ENCODE measurements around the gene RAB3GAP1.

Gene RAB3GAP1

GRCh38 chr2:135052042-135052876 is at the start of gene RAB3GAP1:
Gene RAB3GAP1 (plus strand): TSS chr2:135052292. CDS start chr2:135052308, 16 bp downstream.
- peak within 1 kb of the TSS; percentile 88 for H3K27ac ChIP-seq
- TF ChIP-seq ZFX (IDR thresholded peaks at IDR 0.05) (no peak; the same call in 1 of the 2 replicates), CTCF (conservative IDR thresholded peaks at IDR 0.05) (no peak)

- no peak overlapping the region for H3K27ac ChIP-seq
- TF ChIP-seq ZFX (IDR thresholded peaks at IDR 0.05) = no peak
- TF ChIP-seq CTCF (conservative IDR thresholded peaks at IDR 0.05) = no peak
Observed at GRCh38 chr2:135002836-135003235, 49.3 kb upstream of the RAB3GAP1 start.

- TF ChIP-seq ZFX (IDR thresholded peaks at IDR 0.05) (no peak), CTCF (conservative IDR thresholded peaks at IDR 0.05) (peak; percentile 97)
- H3K27ac ChIP-seq = peak overlapping the region; percentile 18; the same call in 1 of the 2 replicates
Observed at GRCh38 chr2:135004005-135004746, 47.9 kb upstream of the RAB3GAP1 start.

GRCh38 chr2:135005753-135006152 is 46.3 kb upstream of the RAB3GAP1 start:
- no peak overlapping the region for H3K27ac ChIP-seq

GRCh38 chr2:135009339-135009738 is 42.8 kb upstream of the RAB3GAP1 start:
- TF ChIP-seq ZFX (IDR thresholded peaks at IDR 0.05) (no peak), CTCF (conservative IDR thresholded peaks at IDR 0.05) (no peak)

More at GRCh38 chr2:135005753-135006152, 46.3 kb upstream of the RAB3GAP1 start:
- no peak for TF ChIP-seq CTCF (conservative IDR thresholded peaks at IDR 0.05)
- no peak for TF ChIP-seq ZFX (IDR thresholded peaks at IDR 0.05)

GRCh38 chr2:135010200-135010942 is 41.7 kb upstream of the RAB3GAP1 start:
- H3K27ac ChIP-seq = no peak overlapping the region
- TF ChIP-seq ZFX (IDR thresholded peaks at IDR 0.05) (no peak), CTCF (conservative IDR thresholded peaks at IDR 0.05) (no peak)

More at GRCh38 chr2:135009339-135009738, 42.8 kb upstream of the RAB3GAP1 start:
- H3K27ac ChIP-seq = no peak overlapping the region
